HL-60 (cell line): Measurements from ENCODE around the gene SRRD.

Experiments
- DNase-seq, 2 experiments: peaks; one replicate each; pipeline ENCODE4 v3.0.0-alpha.2; 2010 to 2020; ENCODE audit warnings: low read depth in 1 of 2, low spot score in 1 of 2
- H3K27ac ChIP-seq: fragments of 250-450 bp; sonication (Bioruptor Pico); replicated peaks from 2 replicates; pipeline ENCODE4 v1.5.1; 2020; ENCODE audit warnings: mild to moderate bottlenecking, moderate library complexity
- H3K27me3 ChIP-seq: fragments of 250-450 bp; sonication (Bioruptor Pico); 2 replicates; pipeline ENCODE4 v1.5.1; 2021; ENCODE audit warnings: mild to moderate bottlenecking, moderate library complexity; ENCODE audit not compliant: insufficient read depth, poor library complexity, severe bottlenecking
- H3K4me3 ChIP-seq: replicated peaks from 2 replicates; pipeline ENCODE4 v1.5.1; 2011; ENCODE audit warnings: mild to moderate bottlenecking, control low read depth, low read length; ENCODE audit not compliant: insufficient read depth
- GABPA ChIP-seq: IDR thresholded peaks from 2 replicates; pipeline ENCODE4 v1.6.1; 2012; ENCODE audit warnings: low read depth
- POLR2AphosphoS5 ChIP-seq: IDR thresholded peaks from 2 replicates; pipeline ENCODE4 v1.6.1; 2012; ENCODE audit warnings: low read depth
- SPI1 ChIP-seq: IDR thresholded peaks from 2 replicates; pipeline ENCODE4 v1.6.1; 2012; ENCODE audit warnings: low read depth, mild to moderate bottlenecking, borderline replicate concordance
- TF ChIP-seq, protein P1 (sequence below): IDR thresholded peaks from 2 replicates; pipeline ENCODE4 v1.6.1; 2012; ENCODE audit warnings: low read depth; ENCODE audit not compliant: insufficient replicate concordance
- TF ChIP-seq, protein P2 (sequence below): IDR thresholded peaks from one replicate; pipeline ENCODE4 v1.5.1; 2011; ENCODE audit warnings: low read length, control low read depth, inconsistent platforms; ENCODE audit not compliant: insufficient read depth

Gene SRRD

DNA sequence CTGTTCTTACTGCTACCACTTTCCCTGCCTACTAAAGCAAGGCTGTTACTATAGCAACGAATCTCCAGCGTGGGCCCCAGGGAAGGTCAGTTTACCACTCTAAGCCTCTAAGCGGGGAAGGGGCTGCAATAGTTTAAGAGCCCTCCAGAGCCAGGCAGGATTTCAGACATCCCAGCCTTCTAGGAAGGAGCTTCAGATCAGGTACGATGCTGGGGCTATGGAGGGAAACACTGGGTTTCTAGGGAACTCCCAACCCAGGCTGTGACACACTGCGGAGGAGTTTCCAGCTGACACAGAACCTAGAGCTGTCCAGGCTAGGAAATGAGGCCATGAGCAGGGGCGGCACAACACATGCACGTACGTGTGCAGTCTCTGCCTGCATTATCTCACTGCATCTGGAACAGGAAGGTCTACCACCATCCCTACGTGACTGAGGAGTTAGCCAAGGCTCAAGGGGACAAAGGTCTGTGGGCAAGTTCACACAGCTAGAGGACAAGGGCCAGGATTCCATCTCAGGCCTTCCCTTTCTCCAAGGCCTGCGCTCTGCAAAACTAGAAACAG is 20.5 kb upstream of the SRRD start:
- no peak for DNase-seq
- H3K4me3 ChIP-seq: no peak overlapping the region
- TF ChIP-seq POLR2AphosphoS5: no peak
- no peak for TF ChIP-seq GABPA
- no peak for TF ChIP-seq SPI1
- TF ChIP-seq, protein P1, sequence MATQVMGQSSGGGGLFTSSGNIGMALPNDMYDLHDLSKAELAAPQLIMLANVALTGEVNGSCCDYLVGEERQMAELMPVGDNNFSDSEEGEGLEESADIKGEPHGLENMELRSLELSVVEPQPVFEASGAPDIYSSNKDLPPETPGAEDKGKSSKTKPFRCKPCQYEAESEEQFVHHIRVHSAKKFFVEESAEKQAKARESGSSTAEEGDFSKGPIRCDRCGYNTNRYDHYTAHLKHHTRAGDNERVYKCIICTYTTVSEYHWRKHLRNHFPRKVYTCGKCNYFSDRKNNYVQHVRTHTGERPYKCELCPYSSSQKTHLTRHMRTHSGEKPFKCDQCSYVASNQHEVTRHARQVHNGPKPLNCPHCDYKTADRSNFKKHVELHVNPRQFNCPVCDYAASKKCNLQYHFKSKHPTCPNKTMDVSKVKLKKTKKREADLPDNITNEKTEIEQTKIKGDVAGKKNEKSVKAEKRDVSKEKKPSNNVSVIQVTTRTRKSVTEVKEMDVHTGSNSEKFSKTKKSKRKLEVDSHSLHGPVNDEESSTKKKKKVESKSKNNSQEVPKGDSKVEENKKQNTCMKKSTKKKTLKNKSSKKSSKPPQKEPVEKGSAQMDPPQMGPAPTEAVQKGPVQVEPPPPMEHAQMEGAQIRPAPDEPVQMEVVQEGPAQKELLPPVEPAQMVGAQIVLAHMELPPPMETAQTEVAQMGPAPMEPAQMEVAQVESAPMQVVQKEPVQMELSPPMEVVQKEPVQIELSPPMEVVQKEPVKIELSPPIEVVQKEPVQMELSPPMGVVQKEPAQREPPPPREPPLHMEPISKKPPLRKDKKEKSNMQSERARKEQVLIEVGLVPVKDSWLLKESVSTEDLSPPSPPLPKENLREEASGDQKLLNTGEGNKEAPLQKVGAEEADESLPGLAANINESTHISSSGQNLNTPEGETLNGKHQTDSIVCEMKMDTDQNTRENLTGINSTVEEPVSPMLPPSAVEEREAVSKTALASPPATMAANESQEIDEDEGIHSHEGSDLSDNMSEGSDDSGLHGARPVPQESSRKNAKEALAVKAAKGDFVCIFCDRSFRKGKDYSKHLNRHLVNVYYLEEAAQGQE: no peak
- TF ChIP-seq, protein P2, sequence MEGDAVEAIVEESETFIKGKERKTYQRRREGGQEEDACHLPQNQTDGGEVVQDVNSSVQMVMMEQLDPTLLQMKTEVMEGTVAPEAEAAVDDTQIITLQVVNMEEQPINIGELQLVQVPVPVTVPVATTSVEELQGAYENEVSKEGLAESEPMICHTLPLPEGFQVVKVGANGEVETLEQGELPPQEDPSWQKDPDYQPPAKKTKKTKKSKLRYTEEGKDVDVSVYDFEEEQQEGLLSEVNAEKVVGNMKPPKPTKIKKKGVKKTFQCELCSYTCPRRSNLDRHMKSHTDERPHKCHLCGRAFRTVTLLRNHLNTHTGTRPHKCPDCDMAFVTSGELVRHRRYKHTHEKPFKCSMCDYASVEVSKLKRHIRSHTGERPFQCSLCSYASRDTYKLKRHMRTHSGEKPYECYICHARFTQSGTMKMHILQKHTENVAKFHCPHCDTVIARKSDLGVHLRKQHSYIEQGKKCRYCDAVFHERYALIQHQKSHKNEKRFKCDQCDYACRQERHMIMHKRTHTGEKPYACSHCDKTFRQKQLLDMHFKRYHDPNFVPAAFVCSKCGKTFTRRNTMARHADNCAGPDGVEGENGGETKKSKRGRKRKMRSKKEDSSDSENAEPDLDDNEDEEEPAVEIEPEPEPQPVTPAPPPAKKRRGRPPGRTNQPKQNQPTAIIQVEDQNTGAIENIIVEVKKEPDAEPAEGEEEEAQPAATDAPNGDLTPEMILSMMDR: no peak
- no peaks in the 10 kb centered on the region for H3K27me3 ChIP-seq
- no peak overlapping the region for H3K27ac ChIP-seq

DNA sequence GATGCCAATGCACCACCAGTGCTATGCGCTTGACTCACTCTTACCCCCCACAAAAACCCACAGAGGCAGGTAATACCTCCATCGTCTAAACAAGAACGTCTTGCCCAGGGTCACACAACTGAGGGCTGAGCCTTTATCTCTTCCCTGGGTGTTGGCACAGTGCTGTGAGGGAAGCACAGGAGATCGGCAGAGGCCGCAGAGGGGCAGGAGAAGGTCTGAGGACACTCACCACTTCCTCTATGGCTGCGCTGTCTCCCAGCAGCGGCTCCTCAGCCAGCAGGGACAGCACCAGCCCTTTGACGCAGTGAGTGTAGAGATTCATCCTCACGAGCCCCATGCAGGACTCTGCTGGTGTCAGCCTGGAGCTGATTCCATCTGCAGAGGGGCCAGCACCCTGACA is 20.0 kb upstream of the SRRD start:
- Histone ChIP-seq H3K27me3 (no peaks in the 10 kb centered on the region), H3K27ac (no peak overlapping the region), H3K4me3 (no peak overlapping the region)
- TF ChIP-seq, protein P2: no peak
- TF ChIP-seq POLR2AphosphoS5: no peak
- TF ChIP-seq, protein P1: no peak
- peak; percentile 66; the same call in 1 of the 2 replicates for TF ChIP-seq SPI1
- DNase-seq: peak in 1 of 2 experiments; percentile 68

DNA sequence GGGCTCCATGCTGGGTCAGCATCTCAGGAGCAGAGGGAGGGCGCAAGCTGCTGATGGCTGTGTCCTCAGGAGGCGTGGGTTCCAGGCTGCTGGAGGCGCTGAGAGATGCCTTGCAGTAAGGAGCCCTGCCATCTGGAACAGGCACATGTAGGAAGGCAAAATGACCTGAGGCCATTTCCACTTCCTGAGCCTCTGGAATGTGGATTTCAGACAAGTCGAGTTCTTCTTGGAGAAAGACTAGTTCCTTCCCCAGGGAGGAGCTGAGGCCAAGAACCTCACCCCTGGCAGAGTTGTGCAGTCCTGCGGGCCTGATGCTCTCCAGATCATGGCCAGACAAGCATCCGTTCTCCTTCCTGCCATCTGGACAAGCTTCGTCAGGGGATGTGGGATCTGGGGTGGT is 19.4 kb upstream of the SRRD start:
- DNase-seq: no peak
- Histone ChIP-seq H3K4me3 (no peak overlapping the region), H3K27me3 (no peaks in the 10 kb centered on the region), H3K27ac (no peak overlapping the region)
- TF ChIP-seq SPI1 (no peak), GABPA (no peak), POLR2AphosphoS5 (no peak)
- TF ChIP-seq, protein P2: no peak
- TF ChIP-seq, protein P1: no peak
